ENCODE data around the gene ZBTB8B. TPM values are rescaled to one million over a fixed set of nuclear protein-coding genes. Genes with fewer than 3 reads are reported as not detected.
"Not testable (repeated sequence)": the region's sequence is repeated elsewhere in the genome, so short reads cannot be mapped to it uniquely, and the experiment has no call there.

ZBTB8B gene
- total RNA-seq, 8 experiments from 2014 or later: under 0.01 to 5.9 (median 2.8) TPM

GRCh38 chr1:32449457-32449831 lies 15.4 kb upstream of the ZBTB8B start:
- 60 to 100% (median 83%) methylated on average over 1 to 5 of the region's 5 CpGs for WGBS, 10 experiments

DNA sequence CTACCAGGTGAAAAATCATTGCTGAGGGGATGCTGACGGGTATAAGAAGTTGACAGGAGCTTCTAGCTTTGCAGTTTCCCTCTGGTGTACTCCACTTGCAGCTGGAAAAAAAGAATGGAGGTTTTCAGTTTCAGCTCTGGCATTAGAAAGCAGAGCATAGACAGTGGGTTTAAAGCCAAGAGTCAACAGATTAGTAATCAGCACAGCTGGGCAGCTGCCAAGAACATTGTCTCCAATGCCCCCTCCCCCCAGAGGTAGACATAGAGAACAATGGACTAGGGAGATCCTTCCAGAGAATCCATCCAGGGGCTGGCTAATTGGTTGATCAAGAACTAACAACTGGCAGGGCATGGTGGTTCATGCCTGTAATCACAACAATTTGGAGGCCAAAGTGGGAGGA lies 10.1 kb upstream of the ZBTB8B start:
- Histone ChIP-seq H3K4me1 (replicated peaks in 1 of 2) (no peaks in the 10 kb centered on the region), H3K4me3 (no peak overlapping the region), H3K27ac (no peak overlapping the region)
- 0 to 60% (median 32%) methylated on average over 1 of the region's 1 CpG; no CpG with 5 or more reads in 2 of the 10 experiments for WGBS, 10 experiments
- in situ Hi-C loops (cut with MboI; ENCODE audit: low pct_unique_long_range_greater_than_20kb in 2 of 9, low sequenced_read_pairs in 9 of 9, unreplicated experiment in 9 of 9): no loop called here
- ATAC-seq (replicated peaks in 6 of 8): no peak

More at GRCh38 chr1:32449457-32449831, 15.4 kb upstream of the ZBTB8B start:
- H3K4me1 ChIP-seq (replicated peaks in 1 of 2); ATAC-seq (replicated peaks in 6 of 8); H3K4me3 ChIP-seq; in situ Hi-C loops (cut with MboI; ENCODE audit: low pct_unique_long_range_greater_than_20kb in 2 of 9, low sequenced_read_pairs in 9 of 9, unreplicated experiment in 9 of 9); H3K27ac ChIP-seq: not testable (repeated sequence)

DNA sequence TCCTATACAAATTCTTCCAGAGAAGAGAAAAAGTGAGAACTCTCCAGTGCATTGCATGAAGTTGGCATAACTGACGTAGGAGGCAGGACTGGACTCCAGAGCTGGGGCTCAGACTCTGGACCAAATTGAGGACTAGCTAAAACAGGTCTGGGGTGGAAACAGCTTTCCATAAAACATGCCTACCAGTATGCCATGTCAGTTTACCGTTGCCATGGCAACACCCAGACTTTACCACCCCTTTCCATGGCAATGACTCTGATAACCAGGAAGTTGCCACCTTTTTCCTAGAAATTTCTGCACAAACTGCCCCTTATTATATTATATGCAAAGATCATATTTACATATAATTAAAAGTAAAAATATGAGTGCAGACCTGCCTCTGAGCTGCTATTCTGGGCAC lies 8.9 kb upstream of the ZBTB8B start:
- Histone ChIP-seq H3K27ac (no peak overlapping the region), H3K4me1 (replicated peaks in 1 of 2) (no peaks in the 10 kb centered on the region), H3K4me3 (no peak overlapping the region)
- ATAC-seq (replicated peaks in 6 of 8): no peak
- in situ Hi-C loops (cut with MboI; ENCODE audit: low pct_unique_long_range_greater_than_20kb in 2 of 9, low sequenced_read_pairs in 9 of 9, unreplicated experiment in 9 of 9): no loop called here
- 0 to 100% (median 76%) methylated on average over 1 to 2 of the region's 2 CpGs; no CpG with 5 or more reads in 1 of the 10 experiments for WGBS, 10 experiments

DNA sequence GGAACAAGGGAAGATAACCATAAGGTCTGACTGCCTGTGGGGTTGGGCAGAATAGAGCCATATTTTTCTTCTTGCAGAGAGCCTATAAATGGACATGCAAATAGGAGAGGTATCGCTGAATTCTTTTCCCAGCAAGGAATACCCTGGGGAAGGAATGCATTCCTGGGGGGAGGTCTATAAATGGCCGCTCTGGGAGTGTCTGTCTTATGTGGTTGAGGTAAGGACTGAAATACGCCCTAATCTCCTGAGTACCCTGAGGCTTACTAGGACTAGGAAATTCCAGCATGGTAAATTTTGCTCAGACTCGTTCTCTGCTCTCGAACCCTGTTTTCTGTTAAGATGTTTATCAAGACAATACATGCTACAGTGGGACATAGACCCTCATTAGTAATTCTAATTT lies 6.1 kb upstream of the ZBTB8B start:
- H3K27ac ChIP-seq; H3K4me3 ChIP-seq; ATAC-seq (replicated peaks in 6 of 8); in situ Hi-C loops (cut with MboI; ENCODE audit: low pct_unique_long_range_greater_than_20kb in 2 of 9, low sequenced_read_pairs in 9 of 9, unreplicated experiment in 9 of 9); H3K4me1 ChIP-seq (replicated peaks in 1 of 2): not testable (repeated sequence)
- WGBS, 10 experiments: 46 to 82% (median 69%) methylated on average over 1 to 5 of the region's 5 CpGs; no CpG with 5 or more reads in 3 of the 10 experiments

DNA sequence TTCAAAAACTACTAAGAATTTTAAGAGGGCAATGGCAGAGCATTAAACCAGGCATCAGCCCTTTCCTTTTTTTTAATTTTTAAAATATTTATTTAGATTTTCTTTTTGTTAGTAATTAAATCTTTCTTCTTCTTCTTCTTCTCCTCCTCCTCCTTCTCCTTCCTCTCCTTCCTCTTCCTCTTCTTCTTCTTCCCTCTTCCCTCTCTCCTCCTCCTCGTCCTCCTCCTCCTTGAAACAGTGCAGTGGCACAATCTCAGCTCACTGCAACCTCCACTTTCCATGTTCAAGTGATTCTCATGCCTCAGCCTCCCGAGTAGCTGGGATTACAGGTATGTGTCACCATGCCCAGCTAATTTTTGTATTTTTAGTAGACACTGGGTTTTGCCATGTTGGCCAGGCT lies 1.9 kb upstream of the ZBTB8B start:
- H3K4me3 ChIP-seq; H3K4me1 ChIP-seq (replicated peaks in 1 of 2); in situ Hi-C loops (cut with MboI; ENCODE audit: low pct_unique_long_range_greater_than_20kb in 2 of 9, low sequenced_read_pairs in 9 of 9, unreplicated experiment in 9 of 9); H3K27ac ChIP-seq; ATAC-seq (replicated peaks in 6 of 8): not testable (repeated sequence)
- WGBS, 10 experiments: 19 to 100% (median 74%) methylated on average over 1 to 2 of the region's 2 CpGs; no CpG with 5 or more reads in 1 of the 10 experiments

- Histone ChIP-seq H3K4me1 (replicated peaks in 1 of 2) (peaks cover 3% of the 10 kb centered on the region in 2 donors), H3K27ac (no peak overlapping the region), H3K4me3 (peak overlapping the region; percentile 53 to 74 (median 58))
- 0 to 10% (median 4%) methylated on average over 4 to 17 of the region's 19 CpGs; no CpG with 5 or more reads in 1 of the 10 experiments for WGBS, 10 experiments
- ATAC-seq (replicated peaks in 6 of 8): peak in 7 of 8 experiments; percentile 9 to 41 (median 23)
- in situ Hi-C loops (cut with MboI; ENCODE audit: low pct_unique_long_range_greater_than_20kb in 2 of 9, low sequenced_read_pairs in 9 of 9, unreplicated experiment in 9 of 9): no loop called here
Observed at GRCh38 chr1:32464191-32464715, 619 bp upstream of the ZBTB8B start.

GRCh38 chr1:32465578-32465933 lies 684 bp downstream of the ZBTB8B start:
- ATAC-seq (replicated peaks in 6 of 8): no peak
- peaks cover 3% of the 10 kb centered on the region in 2 donors for H3K4me1 ChIP-seq (replicated peaks in 1 of 2)
- WGBS, 10 experiments: 16 to 83% (median 63%) methylated on average over 1 to 11 of the region's 11 CpGs; no CpG with 5 or more reads in 2 of the 10 experiments
- H3K4me3 ChIP-seq: peak overlapping the region; percentile 53 to 74 (median 58)
- in situ Hi-C loops (cut with MboI; ENCODE audit: low pct_unique_long_range_greater_than_20kb in 2 of 9, low sequenced_read_pairs in 9 of 9, unreplicated experiment in 9 of 9): no loop called here
- no peak overlapping the region for H3K27ac ChIP-seq

- ATAC-seq (replicated peaks in 6 of 8): no peak
- Histone ChIP-seq H3K27ac (no peak overlapping the region), H3K4me3 (no peak overlapping the region), H3K4me1 (replicated peaks in 1 of 2) (peaks cover 3% of the 10 kb centered on the region in 2 donors)
- in situ Hi-C loops (cut with MboI; ENCODE audit: low pct_unique_long_range_greater_than_20kb in 2 of 9, low sequenced_read_pairs in 9 of 9, unreplicated experiment in 9 of 9): no loop called here
- 58 to 95% (median 84%) methylated on average over 2 to 4 of the region's 4 CpGs; no CpG with 5 or more reads in 3 of the 10 experiments for WGBS, 10 experiments
Observed at GRCh38 chr1:32466761-32467160, 1.9 kb downstream of the ZBTB8B start.

DNA sequence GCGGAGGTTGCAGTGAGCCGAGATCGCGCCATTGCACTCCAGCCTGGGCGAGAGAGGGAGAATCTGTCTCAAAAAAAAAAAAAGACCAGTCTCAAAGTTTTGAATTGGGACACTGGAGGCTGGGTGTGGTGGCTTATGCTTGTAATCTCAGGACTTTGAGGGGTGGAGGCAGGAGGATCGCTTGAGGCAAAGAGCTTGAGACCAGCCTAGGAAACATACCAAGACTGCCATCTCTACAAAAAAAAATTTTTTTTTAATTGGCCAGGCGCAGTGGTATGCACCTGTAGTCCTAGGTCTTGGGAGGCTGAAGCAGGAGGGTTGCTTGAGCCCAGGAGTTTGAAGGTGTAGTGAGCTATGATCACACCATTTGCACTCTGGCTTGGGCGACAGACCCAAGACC lies 3.9 kb downstream of the ZBTB8B start:
- H3K27ac ChIP-seq: no peak overlapping the region
- WGBS, 10 experiments: 55 to 95% (median 87%) methylated on average over 1 to 8 of the region's 8 CpGs; no CpG with 5 or more reads in 1 of the 10 experiments
- no peak for ATAC-seq (replicated peaks in 6 of 8)
- peaks cover 3% of the 10 kb centered on the region in 2 donors for H3K4me1 ChIP-seq (replicated peaks in 1 of 2)
- no peak overlapping the region for H3K4me3 ChIP-seq
- in situ Hi-C loops (cut with MboI; ENCODE audit: low pct_unique_long_range_greater_than_20kb in 2 of 9, low sequenced_read_pairs in 9 of 9, unreplicated experiment in 9 of 9): no loop called here

DNA sequence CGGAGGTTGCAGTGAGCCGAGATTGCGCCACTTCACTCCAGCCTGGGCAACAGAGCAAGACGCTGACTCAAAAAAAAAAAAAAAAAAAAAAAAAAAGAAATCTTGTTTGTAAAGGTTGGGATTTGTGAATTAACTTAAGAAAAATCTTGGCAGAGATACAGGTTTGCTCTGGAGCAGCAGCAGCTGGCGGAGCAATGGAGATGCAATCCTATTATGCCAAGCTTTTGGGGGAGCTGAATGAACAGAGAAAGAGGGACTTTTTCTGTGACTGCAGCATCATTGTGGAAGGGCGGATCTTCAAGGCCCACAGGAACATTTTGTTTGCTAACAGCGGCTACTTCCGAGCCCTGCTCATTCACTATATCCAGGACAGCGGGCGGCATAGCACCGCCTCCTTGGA lies 5.6 kb downstream of the ZBTB8B start:
- 48 to 100% (median 86%) methylated on average over 3 to 11 of the region's 11 CpGs for WGBS, 10 experiments
- in situ Hi-C loops (cut with MboI; ENCODE audit: low pct_unique_long_range_greater_than_20kb in 2 of 9, low sequenced_read_pairs in 9 of 9, unreplicated experiment in 9 of 9): no loop called here

GRCh38 chr1:32470991-32471694 lies 6.3 kb downstream of the ZBTB8B start:
- ATAC-seq (replicated peaks in 6 of 8): peak in 1 of 8 experiments; percentile 89
- in situ Hi-C loops (cut with MboI; ENCODE audit: low pct_unique_long_range_greater_than_20kb in 2 of 9, low sequenced_read_pairs in 9 of 9, unreplicated experiment in 9 of 9): no loop called here
- WGBS, 10 experiments: 0 to 100% (median 92%) methylated on average over 1 to 15 of the region's 28 CpGs; no CpG with 5 or more reads in 5 of the 10 experiments
- Histone ChIP-seq H3K4me3 (no peak overlapping the region), H3K27ac (no peak overlapping the region), H3K4me1 (replicated peaks in 1 of 2) (no peaks in the 10 kb centered on the region)

More for the DNA sequence above, 5.6 kb downstream of the ZBTB8B start:
- Histone ChIP-seq H3K4me3 (no peak overlapping the region), H3K27ac (no peak overlapping the region), H3K4me1 (replicated peaks in 1 of 2) (peaks cover 3% of the 10 kb centered on the region in 2 donors)
- ATAC-seq (replicated peaks in 6 of 8): no peak

- no peaks in the 10 kb centered on the region for H3K4me1 ChIP-seq (replicated peaks in 1 of 2)
- in situ Hi-C loops (cut with MboI; ENCODE audit: low pct_unique_long_range_greater_than_20kb in 2 of 9, low sequenced_read_pairs in 9 of 9, unreplicated experiment in 9 of 9): no loop called here
- ATAC-seq (replicated peaks in 6 of 8): no peak
- no peak overlapping the region for H3K27ac ChIP-seq
- H3K4me3 ChIP-seq: no peak overlapping the region
- 17 to 100% (median 89%) methylated on average over 1 to 3 of the region's 3 CpGs; no CpG with 5 or more reads in 1 of the 10 experiments for WGBS, 10 experiments
Observed at GRCh38 chr1:32471695-32472362, 7.0 kb downstream of the ZBTB8B start.

DNA sequence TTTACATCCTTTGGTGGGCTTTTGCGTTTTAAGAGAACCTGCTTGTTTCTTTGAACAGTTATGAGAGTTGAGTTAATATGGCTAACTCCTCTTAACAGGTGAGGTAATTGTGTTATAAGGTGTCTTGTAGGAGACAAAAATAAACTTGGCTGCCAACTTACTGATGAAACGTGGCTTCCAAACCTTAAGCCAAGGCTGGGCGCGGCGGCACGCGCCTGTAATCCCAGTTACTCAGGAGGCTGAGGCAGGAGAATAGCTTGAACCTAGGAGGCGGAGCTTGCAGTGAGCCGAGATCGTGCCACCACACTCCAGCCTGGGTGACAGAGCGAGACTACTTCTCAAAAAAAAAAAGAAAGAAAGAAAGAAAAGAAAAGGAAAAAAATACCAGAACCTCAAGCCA lies 8.1 kb downstream of the ZBTB8B start:
- H3K4me3 ChIP-seq; H3K27ac ChIP-seq; H3K4me1 ChIP-seq (replicated peaks in 1 of 2); in situ Hi-C loops (cut with MboI; ENCODE audit: low pct_unique_long_range_greater_than_20kb in 2 of 9, low sequenced_read_pairs in 9 of 9, unreplicated experiment in 9 of 9); ATAC-seq (replicated peaks in 6 of 8): not testable (repeated sequence)
- WGBS, 10 experiments: 64 to 93% (median 81%) methylated on average over 6 to 11 of the region's 11 CpGs

Measured in motor neuron (in vitro differentiated cells).